Activated naive CD8-positive, alpha-beta T cell treated with anti-CD3 and anti-CD28 coated beads, Interleukin-2, amount 50 U/mL, for 24 hours (primary cell): ENCODE data around the gene DUSP21.
"Not testable (repeated sequence)": the region's sequence is repeated elsewhere in the genome, so short reads cannot be mapped to it uniquely, and the experiment has no call there.

Experiments
- ATAC-seq: fragments of 150-1000 bp; cut with Tn5 transposase; one replicate; pipeline ENCODE4 v1.10.0; 2021
- DNase-seq: peaks from one replicate; pipeline ENCODE4 v3.0.0; 2021
- H3K27ac Mint-ChIP-seq: one replicate; pipeline ENCODE4 v1.8.0; 2021; ENCODE audit warnings: mild to moderate bottlenecking, mixed read lengths
- H3K27me3 Mint-ChIP-seq: one replicate; pipeline ENCODE4 v1.8.0; 2021; ENCODE audit warnings: mixed read lengths
- H3K36me3 Mint-ChIP-seq: one replicate; pipeline ENCODE4 v1.8.0; 2021; ENCODE audit warnings: low read depth, mixed read lengths
- H3K4me1 Mint-ChIP-seq: one replicate; pipeline ENCODE4 v1.8.0; 2021; ENCODE audit warnings: mixed read lengths
- H3K4me3 Mint-ChIP-seq: one replicate; pipeline ENCODE4 v1.8.0; 2021; ENCODE audit warnings: mild to moderate bottlenecking, moderate library complexity, mixed read lengths
- H3K9me3 Mint-ChIP-seq: one replicate; pipeline ENCODE4 v1.8.0; 2021; ENCODE audit warnings: mixed read lengths

The DUSP21 gene

DNA sequence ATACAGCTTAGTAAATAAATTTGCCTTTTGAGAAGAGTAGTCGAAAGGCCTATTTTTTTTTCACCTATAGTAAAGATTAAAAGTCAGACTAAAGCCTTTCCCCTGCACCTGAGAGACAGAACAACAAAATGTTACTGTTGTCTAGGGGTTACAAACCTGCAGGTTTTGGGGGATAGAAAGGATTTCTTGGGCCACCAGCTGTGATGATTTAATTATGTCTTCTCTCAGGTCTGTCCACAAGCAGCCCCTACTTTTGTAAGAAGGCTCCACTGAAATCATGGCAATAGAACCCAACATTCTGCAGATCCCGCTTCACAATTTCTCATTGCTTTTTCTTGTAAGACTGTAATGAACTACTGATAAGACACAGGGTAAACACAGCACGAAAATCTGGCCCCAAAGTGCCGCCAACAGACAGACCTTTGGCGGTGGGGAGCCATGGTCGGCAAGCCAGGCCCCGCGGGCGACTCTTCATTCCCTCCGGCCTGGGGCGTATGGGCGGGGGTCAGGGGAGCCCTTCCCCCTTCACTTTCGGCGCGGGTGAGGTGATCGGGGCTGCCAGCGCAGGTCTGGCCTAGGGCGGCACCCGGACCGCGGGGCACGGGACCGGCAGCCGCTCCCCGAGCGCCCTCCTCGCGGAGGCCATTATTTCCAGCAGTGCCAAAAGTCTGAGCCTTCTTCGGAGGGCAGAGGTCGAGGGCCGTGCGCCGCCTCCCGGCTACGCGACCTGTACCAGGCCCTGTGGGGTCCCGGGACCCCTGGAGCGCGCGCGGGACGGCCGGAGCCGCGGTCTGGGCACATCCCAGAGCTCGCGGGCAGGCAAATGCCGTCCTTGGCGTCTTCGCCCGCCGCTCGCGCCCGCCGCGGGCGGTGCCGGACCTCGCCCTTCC lies 28.4 kb downstream of the DUSP21 start:
- H3K36me3 Mint-ChIP-seq, result peaks cover 2% of the 10 kb centered on the region
- peaks cover 13% of the 10 kb centered on the region for H3K4me1 Mint-ChIP-seq
- H3K9me3 Mint-ChIP-seq, result no peaks in the 10 kb centered on the region
- H3K4me3 Mint-ChIP-seq, result peak overlapping the region; percentile 93
- H3K27me3 Mint-ChIP-seq, result peaks cover 2% of the 10 kb centered on the region
- ATAC-seq (peak; percentile 10), DNase-seq (no peak)
- H3K27ac Mint-ChIP-seq, result peak overlapping the region; percentile 97

DNA sequence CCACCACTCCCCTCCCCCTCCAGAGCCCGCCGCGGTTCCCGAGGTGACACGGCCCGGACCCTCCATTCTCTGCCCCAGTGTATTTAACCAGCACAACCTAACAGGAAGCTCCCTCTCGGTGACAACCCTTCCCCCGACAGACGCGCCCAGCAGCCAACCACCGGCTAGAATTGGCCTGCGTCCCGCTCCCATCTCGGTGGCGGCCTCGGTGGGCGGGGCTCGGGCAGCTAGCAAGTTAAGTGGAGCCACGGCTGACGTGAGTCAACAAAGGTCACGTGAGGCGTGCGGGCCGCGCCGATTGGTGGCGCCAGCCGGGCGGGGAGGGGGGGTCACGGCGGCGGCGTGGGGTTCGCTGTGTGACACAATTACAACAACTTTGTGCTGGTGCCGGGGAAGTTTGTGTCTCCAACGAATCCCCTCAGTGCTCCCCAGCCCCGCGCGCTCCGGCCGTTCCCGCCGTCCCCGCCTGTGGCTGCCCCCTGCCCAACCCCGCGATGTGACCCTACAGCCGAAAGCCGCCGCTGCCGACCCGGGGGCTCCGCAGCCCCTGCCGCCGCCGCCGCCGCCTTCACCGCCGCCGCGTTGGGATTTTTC lies 29.1 kb downstream of the DUSP21 start, which contains the start of gene KDM6A:
KDM6A (plus strand) TSS at position 368 of the 594 bp plus-strand sequence. CDS start 364 bp downstream, outside the sequence.
- DNase-seq (peak; percentile 93), ATAC-seq (peak; percentile 90)
- Mint-ChIP-seq H3K4me1 (peaks cover 16% of the 10 kb centered on the region), H3K27ac (peak within 1 kb of the TSS; percentile 97), H3K36me3 (peaks cover 2% of the 10 kb centered on the region), H3K27me3 (no peaks in the 10 kb centered on the region), H3K4me3 (peak within 1 kb of the TSS; percentile 93), H3K9me3 (no peaks in the 10 kb centered on the region)

GRCh38 chrX:44873415-44874276 lies 29.8 kb downstream of the DUSP21 start:
- Mint-ChIP-seq H3K9me3 (no peaks in the 10 kb centered on the region), H3K36me3 (peaks cover 2% of the 10 kb centered on the region), H3K4me3 (peak overlapping the region; percentile 93), H3K4me1 (peaks cover 20% of the 10 kb centered on the region), H3K27ac (peak overlapping the region; percentile 97), H3K27me3 (no peaks in the 10 kb centered on the region)
- DNase-seq (peak; percentile 46), ATAC-seq (peak; percentile 3)

DNA sequence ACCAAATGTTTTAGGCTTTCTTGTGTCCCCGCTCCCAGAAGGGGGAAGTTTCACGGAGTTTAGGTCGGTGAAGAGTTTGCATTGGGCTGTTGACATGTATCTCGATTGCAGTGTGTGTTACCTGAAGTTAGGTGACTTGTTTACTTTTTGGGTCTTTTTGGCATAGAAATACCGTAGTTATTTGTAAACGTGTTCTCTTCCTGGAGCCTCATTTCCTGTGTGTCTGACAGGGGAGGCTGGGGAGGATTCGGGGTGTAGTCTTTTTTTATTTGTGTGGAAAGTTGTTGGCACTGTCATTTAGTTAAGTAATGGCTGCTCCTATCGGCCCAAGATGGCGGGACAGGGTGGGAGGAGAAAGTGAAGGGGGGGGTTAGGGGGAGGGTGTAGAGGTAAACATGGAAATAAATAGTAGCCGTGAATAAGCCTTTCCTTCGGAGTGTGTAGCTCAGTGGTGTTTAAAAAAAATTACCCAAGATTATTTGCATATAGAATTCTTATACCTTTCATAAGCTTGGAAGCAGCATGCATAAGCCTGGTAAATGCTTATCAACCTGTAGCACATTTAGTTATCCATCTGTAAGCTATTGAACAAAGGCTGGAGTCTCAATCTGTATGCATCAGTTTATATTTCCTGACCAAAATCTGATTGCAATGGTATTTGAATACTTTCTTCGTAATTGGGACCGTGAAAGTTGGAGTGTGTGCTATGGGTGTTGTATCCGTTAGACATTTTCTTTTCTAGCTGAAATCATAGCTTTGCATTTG lies 30.8 kb downstream of the DUSP21 start:
- Mint-ChIP-seq H3K27me3 (no peaks in the 10 kb centered on the region), H3K4me3 (peak overlapping the region; percentile 93), H3K4me1 (peaks cover 25% of the 10 kb centered on the region), H3K9me3 (no peaks in the 10 kb centered on the region), H3K36me3 (peaks cover 5% of the 10 kb centered on the region), H3K27ac (peak overlapping the region; percentile 97)
- peak; percentile 44 for ATAC-seq
- peak; percentile 26 for DNase-seq

DNA sequence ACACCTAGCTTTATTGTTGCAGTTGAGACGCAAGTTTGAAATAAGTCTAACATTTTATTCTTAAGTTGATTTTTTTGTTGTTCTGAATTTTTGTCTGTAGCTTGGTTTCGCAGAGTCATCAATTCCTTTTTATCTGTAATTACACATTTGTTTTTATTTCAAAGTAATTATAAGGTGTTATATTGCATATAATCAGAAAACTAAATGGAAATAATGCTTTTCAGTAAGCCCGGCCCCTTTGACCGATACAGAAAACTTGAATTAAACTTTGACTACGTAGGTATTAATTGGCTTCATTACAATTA lies 31.3 kb downstream of the DUSP21 start:
- H3K36me3 Mint-ChIP-seq, result peaks cover 7% of the 10 kb centered on the region
- no peaks in the 10 kb centered on the region for H3K9me3 Mint-ChIP-seq
- peak overlapping the region; percentile 97 for H3K27ac Mint-ChIP-seq
- H3K4me3 Mint-ChIP-seq, result peak overlapping the region; percentile 93
- DNase-seq (no peak), ATAC-seq (no peak)
- peaks cover 29% of the 10 kb centered on the region for H3K4me1 Mint-ChIP-seq
- H3K27me3 Mint-ChIP-seq, result no peaks in the 10 kb centered on the region

GRCh38 chrX:44876086-44876485 lies 32.3 kb downstream of the DUSP21 start:
- Mint-ChIP-seq H3K4me1 (peaks cover 33% of the 10 kb centered on the region), H3K27me3 (no peaks in the 10 kb centered on the region), H3K36me3 (peaks cover 9% of the 10 kb centered on the region), H3K27ac (no peak overlapping the region), H3K9me3 (no peaks in the 10 kb centered on the region), H3K4me3 (peak overlapping the region; percentile 93)
- ATAC-seq, result no peak
- DNase-seq, result no peak

- Mint-ChIP-seq H3K9me3 (no peaks in the 10 kb centered on the region), H3K36me3 (peaks cover 9% of the 10 kb centered on the region), H3K4me3 (no peak overlapping the region), H3K4me1 (peaks cover 31% of the 10 kb centered on the region), H3K27me3 (no peaks in the 10 kb centered on the region), H3K27ac (no peak overlapping the region)
- DNase-seq (no peak), ATAC-seq (no peak)
Observed at GRCh38 chrX:44876767-44877166, 32.9 kb downstream of the DUSP21 start.

GRCh38 chrX:44878780-44879179 lies 35.0 kb downstream of the DUSP21 start:
- Mint-ChIP-seq H3K4me1 (peaks cover 40% of the 10 kb centered on the region), H3K4me3 (no peak overlapping the region), H3K27me3 (no peaks in the 10 kb centered on the region), H3K27ac (no peak overlapping the region), H3K36me3 (peaks cover 11% of the 10 kb centered on the region), H3K9me3 (no peaks in the 10 kb centered on the region)
- no peak for ATAC-seq
- DNase-seq, result no peak

DNA sequence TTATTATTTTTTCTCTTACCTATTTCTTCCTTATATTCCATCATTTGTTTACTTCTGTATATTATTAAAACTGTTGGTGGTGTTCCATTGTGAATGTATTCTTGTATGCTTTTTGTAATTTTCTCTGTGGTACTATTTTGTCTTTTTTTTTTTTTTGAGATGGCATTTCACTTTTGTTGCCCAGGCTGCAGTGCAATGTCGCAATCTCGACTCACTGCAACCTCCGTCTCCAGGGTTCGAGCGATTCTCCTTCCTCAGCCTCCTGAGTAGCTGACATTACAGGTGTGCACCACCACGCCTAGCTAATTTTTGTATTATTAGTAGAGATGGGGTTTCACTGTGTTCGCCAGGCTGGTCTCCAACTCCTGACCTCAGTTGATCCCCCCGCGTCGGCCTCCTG lies 37.7 kb downstream of the DUSP21 start:
- Mint-ChIP-seq H3K4me1 (peaks cover 46% of the 10 kb centered on the region), H3K9me3 (no peaks in the 10 kb centered on the region), H3K27me3 (no peaks in the 10 kb centered on the region), H3K4me3 (no peak overlapping the region), H3K27ac (no peak overlapping the region), H3K36me3 (peaks cover 9% of the 10 kb centered on the region)
- ATAC-seq (no peak), DNase-seq (no peak)

DNA sequence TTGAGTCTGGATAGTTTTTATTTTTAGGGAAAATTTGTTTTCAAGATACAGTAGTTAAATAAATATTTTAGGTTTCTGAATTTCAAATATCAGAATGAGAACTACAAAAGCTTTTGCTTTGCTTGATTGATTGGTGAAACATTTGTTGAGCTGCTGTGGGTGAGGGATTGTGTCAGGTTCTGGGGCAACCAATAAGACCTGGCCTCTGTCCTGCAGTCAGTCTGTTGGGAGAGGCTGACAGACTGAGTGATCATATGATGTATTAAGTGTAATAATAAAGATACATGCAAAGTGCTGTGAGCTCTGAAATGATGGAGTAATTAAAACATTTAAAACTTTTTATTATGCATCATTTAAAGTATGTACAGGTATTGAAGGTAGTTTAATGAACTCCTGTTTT lies 38.8 kb downstream of the DUSP21 start:
- Mint-ChIP-seq H3K36me3 (peaks cover 9% of the 10 kb centered on the region), H3K27ac (no peak overlapping the region), H3K9me3 (no peaks in the 10 kb centered on the region), H3K4me3 (no peak overlapping the region), H3K4me1 (peaks cover 50% of the 10 kb centered on the region), H3K27me3 (no peaks in the 10 kb centered on the region)
- DNase-seq, result no peak
- ATAC-seq, result no peak

- H3K27ac Mint-ChIP-seq, result no peak overlapping the region
- no peaks in the 10 kb centered on the region for H3K27me3 Mint-ChIP-seq
- no peak overlapping the region for H3K4me3 Mint-ChIP-seq
- no peaks in the 10 kb centered on the region for H3K9me3 Mint-ChIP-seq
- peaks cover 6% of the 10 kb centered on the region for H3K36me3 Mint-ChIP-seq
- DNase-seq (no peak), ATAC-seq (no peak)
- H3K4me1 Mint-ChIP-seq, result peaks cover 49% of the 10 kb centered on the region
Observed at GRCh38 chrX:44884944-44885343, 41.1 kb downstream of the DUSP21 start.

DNA sequence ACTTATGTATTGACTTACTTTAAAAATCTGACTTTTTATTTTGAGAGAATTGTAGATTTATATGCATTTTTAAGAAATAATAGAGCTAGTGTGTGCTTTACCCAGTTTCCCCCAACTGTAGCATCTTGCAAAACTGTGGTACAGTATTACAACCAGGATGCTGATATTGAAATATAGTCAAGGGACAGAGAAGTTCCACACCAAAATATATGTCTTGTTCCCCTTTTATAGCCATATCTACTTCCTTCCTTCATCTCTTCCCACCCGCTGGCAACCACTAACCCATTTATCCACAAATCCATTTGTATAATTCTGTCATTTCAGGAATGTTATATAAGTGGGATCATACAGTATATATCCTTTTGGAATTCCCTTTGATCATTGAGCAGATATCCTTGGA lies 46.0 kb downstream of the DUSP21 start:
- no peaks in the 10 kb centered on the region for H3K27me3 Mint-ChIP-seq
- DNase-seq, result no peak
- H3K4me3 Mint-ChIP-seq, result no peak overlapping the region
- H3K36me3 Mint-ChIP-seq, result peaks cover 7% of the 10 kb centered on the region
- H3K4me1 Mint-ChIP-seq, result peaks cover 44% of the 10 kb centered on the region
- no peak overlapping the region for H3K27ac Mint-ChIP-seq
- no peak for ATAC-seq
- H3K9me3 Mint-ChIP-seq, result no peaks in the 10 kb centered on the region

DNA sequence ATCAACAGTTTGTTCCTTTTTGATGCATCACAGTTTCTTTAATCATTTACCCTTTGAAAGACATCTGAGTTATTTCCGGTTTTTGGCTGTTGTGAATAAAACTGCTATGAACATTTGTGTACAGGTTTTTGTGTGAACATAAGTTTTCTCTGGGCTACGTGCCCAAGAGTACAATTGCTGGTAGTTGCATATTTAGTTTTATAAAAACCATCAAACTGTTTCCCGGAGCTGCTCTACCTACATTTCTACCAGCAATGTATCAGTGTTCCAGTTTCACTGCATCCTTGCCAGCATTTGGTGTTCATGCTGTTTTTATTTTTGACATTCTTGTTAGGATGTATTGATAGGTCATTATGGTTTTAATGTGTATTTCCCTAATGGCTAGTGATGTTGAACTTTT lies 46.4 kb downstream of the DUSP21 start:
- Mint-ChIP-seq H3K27ac (no peak overlapping the region), H3K36me3 (peaks cover 7% of the 10 kb centered on the region), H3K9me3 (no peaks in the 10 kb centered on the region), H3K27me3 (no peaks in the 10 kb centered on the region), H3K4me3 (no peak overlapping the region), H3K4me1 (peaks cover 42% of the 10 kb centered on the region)
- DNase-seq (no peak), ATAC-seq (no peak)

GRCh38 chrX:44890687-44891086 lies 46.9 kb downstream of the DUSP21 start:
- not testable (repeated sequence) for ATAC-seq, H3K27ac Mint-ChIP-seq, H3K27me3 Mint-ChIP-seq, H3K9me3 Mint-ChIP-seq, DNase-seq, H3K4me3 Mint-ChIP-seq
- peaks cover 43% of the 10 kb centered on the region for H3K4me1 Mint-ChIP-seq
- H3K36me3 Mint-ChIP-seq, result peaks cover 11% of the 10 kb centered on the region
